GM12801 (cell line): ENCODE measurements around the gene SDS.

Experiments used
- TF ChIP-seq, protein P1 (sequence below): IDR thresholded peaks from one replicate; pipeline ENCODE4 v1.5.1; 2011; ENCODE audit warnings: control low read depth; ENCODE audit not compliant: insufficient read length; ENCODE audit errors: extremely low read depth

Gene SDS

DNA sequence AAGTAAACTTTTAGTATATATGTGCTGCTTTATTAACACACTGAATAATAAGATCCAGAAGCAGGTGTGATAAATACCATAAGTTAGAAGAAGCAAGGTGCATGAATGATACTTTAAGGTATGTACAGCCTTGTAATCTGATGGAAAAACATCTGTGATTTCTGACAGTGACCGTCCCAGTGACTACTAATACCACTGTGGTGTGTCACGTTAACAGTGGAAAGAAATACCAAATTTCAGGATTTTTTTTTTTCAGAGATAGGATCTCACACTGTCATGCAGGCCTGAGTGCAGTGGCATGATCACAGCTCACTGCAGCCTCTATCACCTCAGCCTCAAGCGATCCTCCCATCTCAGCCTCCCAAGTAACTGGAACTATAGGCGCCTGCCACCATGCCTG, 21.5 kb downstream of the SDS start:
- TF ChIP-seq, protein P1, sequence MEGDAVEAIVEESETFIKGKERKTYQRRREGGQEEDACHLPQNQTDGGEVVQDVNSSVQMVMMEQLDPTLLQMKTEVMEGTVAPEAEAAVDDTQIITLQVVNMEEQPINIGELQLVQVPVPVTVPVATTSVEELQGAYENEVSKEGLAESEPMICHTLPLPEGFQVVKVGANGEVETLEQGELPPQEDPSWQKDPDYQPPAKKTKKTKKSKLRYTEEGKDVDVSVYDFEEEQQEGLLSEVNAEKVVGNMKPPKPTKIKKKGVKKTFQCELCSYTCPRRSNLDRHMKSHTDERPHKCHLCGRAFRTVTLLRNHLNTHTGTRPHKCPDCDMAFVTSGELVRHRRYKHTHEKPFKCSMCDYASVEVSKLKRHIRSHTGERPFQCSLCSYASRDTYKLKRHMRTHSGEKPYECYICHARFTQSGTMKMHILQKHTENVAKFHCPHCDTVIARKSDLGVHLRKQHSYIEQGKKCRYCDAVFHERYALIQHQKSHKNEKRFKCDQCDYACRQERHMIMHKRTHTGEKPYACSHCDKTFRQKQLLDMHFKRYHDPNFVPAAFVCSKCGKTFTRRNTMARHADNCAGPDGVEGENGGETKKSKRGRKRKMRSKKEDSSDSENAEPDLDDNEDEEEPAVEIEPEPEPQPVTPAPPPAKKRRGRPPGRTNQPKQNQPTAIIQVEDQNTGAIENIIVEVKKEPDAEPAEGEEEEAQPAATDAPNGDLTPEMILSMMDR, result no peak

DNA sequence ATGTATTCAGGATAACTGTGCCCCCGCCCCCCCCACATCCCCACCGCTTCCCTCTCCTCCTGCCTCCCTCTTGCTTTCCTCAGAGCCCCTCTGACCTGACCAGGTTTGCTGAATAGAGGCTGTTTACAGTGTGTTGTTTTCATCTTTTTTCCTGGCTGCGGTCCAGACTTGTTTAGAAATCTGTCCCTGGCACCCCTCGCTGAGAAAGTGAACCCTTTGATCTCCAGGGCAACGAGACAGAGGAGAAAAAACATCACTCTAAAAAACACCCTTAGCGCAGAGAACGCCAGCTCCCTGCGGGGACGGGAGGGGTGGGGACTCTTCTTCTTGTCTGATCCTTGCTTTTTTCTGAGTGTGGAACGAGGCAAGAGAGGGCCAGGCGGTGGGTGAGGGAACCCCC, 22.5 kb downstream of the SDS start:
- TF ChIP-seq, protein P1, result no peak

DNA sequence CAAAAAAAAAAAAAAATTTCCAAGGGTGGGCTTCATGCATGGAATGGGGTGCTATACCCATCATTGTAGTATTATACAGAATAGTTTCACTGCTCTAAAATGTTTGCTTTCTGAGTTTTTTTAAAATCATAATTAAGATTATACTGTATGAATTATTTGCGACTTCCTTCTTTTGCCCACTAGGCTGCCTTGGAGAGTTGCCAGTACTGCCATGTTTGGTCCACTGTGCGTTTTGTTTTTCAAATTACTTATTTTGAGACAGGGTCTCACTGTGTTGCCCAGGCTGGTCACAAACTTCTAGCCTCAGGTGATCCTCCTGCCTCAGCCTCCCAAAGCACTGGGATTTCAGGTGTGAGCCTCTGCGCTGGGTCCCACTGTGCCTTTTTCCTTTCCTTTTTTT, 25.4 kb downstream of the SDS start:
- TF ChIP-seq, protein P1, result no peak

DNA sequence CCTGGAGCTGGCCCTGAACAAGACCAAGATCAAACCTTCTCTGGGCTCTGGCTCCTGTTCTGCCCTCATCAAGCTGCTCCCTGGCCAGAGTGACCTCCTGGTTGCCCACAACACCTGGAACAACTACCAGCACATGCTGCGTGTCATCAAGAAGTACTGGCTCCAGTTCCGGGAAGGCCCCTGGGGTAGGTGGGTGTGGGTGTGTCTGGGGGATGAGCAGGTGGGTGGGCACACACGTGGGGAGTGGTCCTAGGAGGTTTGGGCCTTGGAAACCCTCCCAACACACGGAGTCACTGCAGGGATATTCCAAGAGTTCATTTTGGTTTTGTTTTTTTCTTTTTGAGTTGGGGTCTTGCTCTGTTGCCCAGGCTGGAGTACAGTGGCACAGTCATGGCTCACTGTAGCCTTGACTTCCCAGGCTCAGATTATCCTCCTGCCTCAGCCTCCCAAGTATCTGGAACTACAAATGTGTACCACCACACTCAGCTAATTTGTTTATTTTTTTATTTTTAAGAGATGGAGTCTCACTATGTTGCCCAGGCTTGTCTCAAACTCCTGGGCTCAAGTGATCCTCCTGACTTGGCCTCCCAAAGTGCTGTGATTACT, 28.8 kb downstream of the SDS start:
- TF ChIP-seq, protein P1, result no peak

DNA sequence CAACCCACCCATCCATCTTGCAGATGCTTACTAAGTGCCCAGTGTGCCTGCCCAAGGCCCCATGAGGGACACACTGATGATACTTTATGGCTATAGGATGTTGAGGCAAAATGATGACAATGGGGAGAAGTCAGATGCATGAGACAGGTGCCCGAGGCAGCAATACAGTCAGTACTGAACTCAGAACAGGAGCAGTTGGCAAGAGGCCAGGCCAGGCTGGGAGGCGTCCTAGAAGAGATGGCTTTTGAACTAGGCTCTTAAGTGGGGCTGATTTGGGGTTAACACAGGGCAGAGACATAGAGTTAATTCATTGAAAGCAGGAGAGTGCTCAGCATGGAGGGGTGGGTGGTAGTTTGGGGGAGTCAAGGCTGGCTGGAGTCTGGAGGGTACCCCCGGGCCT, 29.7 kb downstream of the SDS start:
- TF ChIP-seq, protein P1, result no peak

DNA sequence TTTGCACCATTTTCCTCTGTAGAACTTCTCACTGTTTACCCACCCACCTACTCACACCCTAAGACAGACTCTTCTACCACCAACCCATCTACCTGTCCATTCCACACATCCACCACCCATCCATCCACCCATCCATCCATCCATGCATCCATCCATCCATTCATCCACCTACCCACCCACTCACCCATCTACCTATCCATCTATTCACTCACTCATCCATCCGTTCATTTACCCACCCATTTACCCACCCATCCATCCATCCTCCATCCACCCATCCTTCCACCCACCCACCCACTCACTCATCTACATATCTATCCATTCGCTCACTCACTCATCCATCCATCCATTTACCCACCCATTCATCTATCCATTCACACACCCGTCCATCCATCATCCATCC, 30.2 kb downstream of the SDS start:
- TF ChIP-seq, protein P1, result no peak

DNA sequence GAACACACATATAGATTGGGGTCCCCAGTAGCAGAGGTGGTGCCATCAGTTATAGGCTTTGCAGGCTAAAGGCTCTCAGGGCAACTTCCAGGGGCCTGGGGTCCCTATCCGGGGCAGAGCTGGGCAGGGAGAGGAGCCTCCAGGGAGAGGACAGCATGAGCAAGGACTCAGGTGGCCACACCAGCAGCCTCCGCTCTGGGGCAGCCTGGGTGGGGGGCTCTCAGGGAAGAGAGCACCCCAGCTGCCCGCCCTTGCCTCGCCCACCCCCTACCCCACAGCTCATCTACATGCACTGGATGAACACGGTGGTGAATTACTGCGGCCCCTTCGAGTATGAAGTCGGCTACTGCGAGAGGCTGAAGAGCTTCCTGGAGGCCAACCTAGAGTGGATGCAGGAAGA, 31.3 kb downstream of the SDS start:
- TF ChIP-seq, protein P1, result no peak
